ENCODE data around the gene SNRPA1.

The SNRPA1 gene

GRCh38 chr15:101244036-101244781 is 50.8 kb downstream of the SNRPA1 start:
- in situ Hi-C loops (cut with HindIII; ENCODE audit: low sequenced_read_pairs): loop anchor here (5.0 kb wide), 1 partner anchor 52 kb away; no protein-coding TSS in a partner anchor

GRCh38 chr15:101243420-101243819 is 51.6 kb downstream of the SNRPA1 start:
- in situ Hi-C loops (cut with HindIII; ENCODE audit: low sequenced_read_pairs): loop anchor here (5.0 kb wide), 1 partner anchor 51 kb away; no protein-coding TSS in a partner anchor

GRCh38 chr15:101242999-101243336 is 52.1 kb downstream of the SNRPA1 start:
- in situ Hi-C loops (cut with HindIII; ENCODE audit: low sequenced_read_pairs): loop anchor here (5.0 kb wide), 1 partner anchor 51 kb away; no protein-coding TSS in a partner anchor

- in situ Hi-C loops (cut with HindIII; ENCODE audit: low sequenced_read_pairs): loop anchor here (5.0 kb wide), 1 partner anchor 50 kb away; no protein-coding TSS in a partner anchor
Measured at GRCh38 chr15:101242160-101242998, 52.7 kb downstream of the SNRPA1 start.

GRCh38 chr15:101240358-101240757 is 54.7 kb downstream of the SNRPA1 start:
- in situ Hi-C loops (cut with HindIII; ENCODE audit: low sequenced_read_pairs): loop anchor here (5.0 kb wide), 1 partner anchor 48 kb away; no protein-coding TSS in a partner anchor

GRCh38 chr15:101239724-101240136 is 55.3 kb downstream of the SNRPA1 start:
- in situ Hi-C loops (cut with HindIII; ENCODE audit: low sequenced_read_pairs): loop anchor here (5.0 kb wide), 1 partner anchor 47 kb away; no protein-coding TSS in a partner anchor

GRCh38 chr15:101237251-101237650 is 57.8 kb downstream of the SNRPA1 start:
- in situ Hi-C loops (cut with HindIII; ENCODE audit: low sequenced_read_pairs): no loop called here

- in situ Hi-C loops (cut with HindIII; ENCODE audit: low sequenced_read_pairs): no loop called here
Measured at GRCh38 chr15:101233651-101234280, 61.3 kb downstream of the SNRPA1 start.

- in situ Hi-C loops (cut with HindIII; ENCODE audit: low sequenced_read_pairs): no loop called here
Measured at GRCh38 chr15:101232677-101233076, 62.4 kb downstream of the SNRPA1 start.
